Measurements from ENCODE around the gene SPACA4. TPM values are rescaled to one million over a fixed set of nuclear protein-coding genes. Genes with fewer than 3 reads are reported as not detected.

SPACA4 gene
- total RNA-seq, 3 donors from 2014 or later = not detected

DNA sequence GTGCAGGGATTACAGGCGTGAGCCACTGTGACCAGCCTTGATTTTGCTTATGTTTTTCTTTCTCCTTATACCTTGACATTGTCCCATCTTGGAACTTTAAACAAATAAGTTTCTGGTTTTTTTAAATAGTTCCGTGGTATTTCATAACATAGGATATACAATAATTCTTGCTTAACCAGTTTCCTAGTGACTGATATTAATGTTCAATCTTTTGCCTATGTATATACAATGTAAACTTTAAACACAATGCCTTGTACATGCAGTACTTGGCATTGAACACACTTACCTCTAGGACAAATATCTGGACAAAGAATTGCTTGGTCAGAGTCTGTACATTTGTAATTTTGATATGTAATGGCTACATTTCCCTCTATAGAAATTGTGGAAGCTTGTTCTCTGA is 24.4 kb upstream of the SPACA4 start:
- Mint-ChIP-seq H3K36me3 (ENCODE audit: insufficient read depth) (no peaks in the 10 kb centered on the region), H3K27me3 (ENCODE audit: low read depth) (peaks cover 6% of the 10 kb centered on the region), H3K9me3 (peaks cover 3% of the 10 kb centered on the region), H3K4me3 (no peak overlapping the region), H3K4me1 (ENCODE audit: low read depth) (peaks cover 4% of the 10 kb centered on the region)
- no peak for ATAC-seq
- no peak for DNase-seq

DNA sequence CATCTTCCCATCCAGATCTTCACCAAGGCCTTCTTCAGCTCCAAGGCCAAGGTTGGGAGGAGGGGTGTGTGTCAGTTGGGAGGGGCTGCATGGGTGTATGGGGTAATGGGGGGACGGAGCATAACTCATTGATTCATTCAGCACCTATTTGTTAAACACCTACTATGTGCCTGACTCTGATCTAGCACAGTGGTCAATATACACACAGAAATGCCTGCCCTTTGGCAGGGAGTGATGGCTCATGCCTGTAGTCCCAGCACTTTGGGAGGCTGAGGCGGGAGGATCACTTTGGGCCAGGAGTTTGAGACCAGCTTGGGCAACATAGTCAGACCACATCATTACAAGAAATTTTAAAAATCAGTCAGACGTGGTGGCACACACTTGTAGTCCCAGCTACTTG is 19.2 kb upstream of the SPACA4 start:
- Mint-ChIP-seq H3K27me3 (ENCODE audit: low read depth) (peaks cover 6% of the 10 kb centered on the region), H3K4me1 (ENCODE audit: low read depth) (peaks cover 18% of the 10 kb centered on the region), H3K4me3 (no peak overlapping the region), H3K36me3 (ENCODE audit: insufficient read depth) (no peaks in the 10 kb centered on the region), H3K9me3 (peaks cover 3% of the 10 kb centered on the region)
- DNase-seq (no peak), ATAC-seq (no peak)

DNA sequence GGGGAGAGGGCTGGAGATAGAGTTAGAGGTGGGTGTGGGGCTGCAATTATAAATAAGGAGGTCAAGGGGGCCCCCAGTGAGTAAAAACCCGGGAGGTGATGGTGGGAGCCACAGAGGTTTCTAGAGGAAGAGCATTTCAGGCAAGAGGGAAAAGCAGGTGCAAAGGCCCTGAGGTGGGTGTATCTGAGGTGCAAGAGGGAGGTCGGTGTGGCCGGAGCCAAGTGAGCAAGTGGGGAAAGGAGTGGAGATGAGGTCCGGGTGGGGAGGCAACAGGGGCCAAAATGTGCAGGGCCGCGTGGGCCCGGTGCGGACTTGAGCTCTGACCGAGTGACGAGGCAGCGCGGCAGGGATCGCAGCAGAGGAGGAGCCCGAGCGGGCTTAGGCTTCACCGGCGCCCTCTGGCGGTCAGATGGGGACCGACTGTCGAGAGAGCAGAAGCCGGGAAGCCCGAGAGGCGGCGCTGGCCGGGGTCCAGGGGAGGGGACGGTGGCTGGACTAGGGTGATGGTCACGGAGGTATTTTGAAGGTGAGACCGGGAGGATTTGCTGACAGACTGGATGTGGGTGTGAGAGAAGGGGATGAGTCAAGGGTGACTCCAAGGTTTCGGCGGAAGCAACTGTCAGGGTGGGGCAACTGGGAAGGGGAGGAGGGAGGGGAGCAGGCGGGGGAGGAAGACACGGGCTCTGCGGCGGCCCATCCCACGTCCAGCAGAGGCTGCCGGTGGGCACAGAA is 17.7 kb upstream of the SPACA4 start:
- H3K36me3 Mint-ChIP-seq (ENCODE audit: insufficient read depth) = no peaks in the 10 kb centered on the region
- H3K9me3 Mint-ChIP-seq = peaks cover 3% of the 10 kb centered on the region
- peaks cover 18% of the 10 kb centered on the region for H3K4me1 Mint-ChIP-seq (ENCODE audit: low read depth)
- DNase-seq = peak; percentile 85
- peaks cover 6% of the 10 kb centered on the region for H3K27me3 Mint-ChIP-seq (ENCODE audit: low read depth)
- H3K4me3 Mint-ChIP-seq = peak overlapping the region; percentile 73
- peak; percentile 84 to 91 for ATAC-seq

DNA sequence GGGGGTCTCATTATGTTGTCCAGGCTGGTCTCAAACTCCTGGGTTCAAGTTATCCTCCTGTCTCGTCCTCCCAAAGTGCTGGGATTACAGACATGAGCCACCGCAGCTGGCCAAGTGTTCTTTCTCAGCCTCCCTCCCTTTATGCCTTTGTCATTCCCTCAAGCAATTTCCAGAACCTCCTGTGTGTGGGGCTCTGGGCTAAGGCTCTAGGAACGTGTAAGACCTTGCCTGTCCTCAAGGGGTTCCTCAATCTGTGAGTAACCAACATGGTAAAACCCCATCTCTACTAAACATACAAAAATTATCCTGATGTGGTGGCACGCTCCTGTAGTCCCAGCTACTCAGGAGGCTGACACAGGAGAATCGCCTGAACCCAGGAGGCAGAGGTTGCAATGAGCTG is 15.5 kb upstream of the SPACA4 start:
- no peak overlapping the region for H3K4me3 Mint-ChIP-seq
- H3K4me1 Mint-ChIP-seq (ENCODE audit: low read depth) = peaks cover 16% of the 10 kb centered on the region
- no peaks in the 10 kb centered on the region for H3K27me3 Mint-ChIP-seq (ENCODE audit: low read depth)
- H3K9me3 Mint-ChIP-seq = no peaks in the 10 kb centered on the region
- no peak for DNase-seq
- H3K36me3 Mint-ChIP-seq (ENCODE audit: insufficient read depth) = no peaks in the 10 kb centered on the region
- no peak for ATAC-seq

DNA sequence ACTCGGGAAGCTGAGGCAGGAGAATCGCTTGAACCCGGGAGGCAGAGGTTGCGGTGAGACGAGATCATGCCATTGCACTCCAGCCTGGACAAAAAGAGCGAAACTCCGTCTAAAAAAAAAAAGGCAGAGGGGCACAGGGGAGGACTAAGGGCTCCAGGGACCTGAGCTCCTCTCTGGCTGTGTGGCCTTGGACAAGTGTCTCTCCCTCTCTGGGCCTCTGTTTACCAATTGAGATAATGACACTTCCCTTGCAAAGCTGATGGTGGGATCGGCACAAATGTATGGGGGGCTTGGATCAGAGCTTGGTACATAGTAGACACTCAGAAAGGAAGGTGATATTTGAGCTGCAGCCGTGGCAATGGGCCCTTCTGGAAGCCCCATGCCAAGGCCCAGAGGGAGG is 11.4 kb upstream of the SPACA4 start:
- Mint-ChIP-seq H3K9me3 (no peaks in the 10 kb centered on the region), H3K4me3 (peak overlapping the region; percentile 9), H3K4me1 (ENCODE audit: low read depth) (peaks cover 12% of the 10 kb centered on the region), H3K36me3 (ENCODE audit: insufficient read depth) (no peaks in the 10 kb centered on the region), H3K27me3 (ENCODE audit: low read depth) (no peaks in the 10 kb centered on the region)
- ATAC-seq (no peak), DNase-seq (no peak)

DNA sequence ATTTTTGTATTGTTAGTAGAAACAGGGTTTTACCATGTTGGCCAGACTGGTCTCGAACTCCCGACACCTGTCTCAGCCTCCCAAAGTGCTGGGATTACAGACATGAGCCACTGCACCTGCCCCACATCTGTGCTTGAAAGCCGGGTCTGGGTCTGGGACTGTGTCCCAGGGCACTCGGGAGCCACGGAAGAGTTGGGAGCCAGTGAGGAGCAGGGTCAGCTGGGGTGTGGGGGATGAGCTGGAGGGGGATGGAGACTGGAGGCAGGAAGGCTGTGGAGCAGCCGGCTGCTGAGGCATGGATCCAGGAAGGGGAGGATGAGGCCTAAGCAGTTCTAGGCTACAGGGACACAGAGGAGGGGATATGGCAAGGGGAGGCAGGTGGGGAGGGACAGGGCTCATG is 10.7 kb upstream of the SPACA4 start:
- H3K9me3 Mint-ChIP-seq = no peaks in the 10 kb centered on the region
- no peaks in the 10 kb centered on the region for H3K27me3 Mint-ChIP-seq (ENCODE audit: low read depth)
- DNase-seq (no peak), ATAC-seq (no peak)
- H3K4me3 Mint-ChIP-seq = peak overlapping the region; percentile 23
- no peaks in the 10 kb centered on the region for H3K36me3 Mint-ChIP-seq (ENCODE audit: insufficient read depth)
- peaks cover 12% of the 10 kb centered on the region for H3K4me1 Mint-ChIP-seq (ENCODE audit: low read depth)

DNA sequence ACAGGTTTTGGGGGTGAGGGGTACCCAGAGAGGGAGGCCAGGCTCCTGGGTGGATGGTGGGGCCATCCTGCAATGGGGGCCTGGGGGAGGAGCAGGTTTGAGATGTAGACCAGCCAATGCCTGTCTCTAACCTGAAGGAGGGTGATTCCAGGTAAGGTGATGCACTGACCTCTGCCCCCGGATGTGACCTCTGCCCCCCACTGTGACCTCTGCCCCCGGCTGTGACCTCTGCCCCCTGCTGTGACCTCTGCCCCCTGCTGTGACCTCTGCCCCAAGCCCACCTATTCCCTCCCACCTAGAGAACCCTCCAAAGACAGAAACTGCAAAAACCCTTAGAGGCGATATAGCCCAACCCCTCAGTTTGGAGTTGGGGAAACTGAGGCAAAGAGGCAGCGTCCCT is 10.3 kb upstream of the SPACA4 start:
- no peak for DNase-seq
- no peak overlapping the region for H3K4me3 Mint-ChIP-seq
- H3K36me3 Mint-ChIP-seq (ENCODE audit: insufficient read depth) = no peaks in the 10 kb centered on the region
- peaks cover 12% of the 10 kb centered on the region for H3K4me1 Mint-ChIP-seq (ENCODE audit: low read depth)
- H3K9me3 Mint-ChIP-seq = no peaks in the 10 kb centered on the region
- no peaks in the 10 kb centered on the region for H3K27me3 Mint-ChIP-seq (ENCODE audit: low read depth)
- ATAC-seq = no peak

DNA sequence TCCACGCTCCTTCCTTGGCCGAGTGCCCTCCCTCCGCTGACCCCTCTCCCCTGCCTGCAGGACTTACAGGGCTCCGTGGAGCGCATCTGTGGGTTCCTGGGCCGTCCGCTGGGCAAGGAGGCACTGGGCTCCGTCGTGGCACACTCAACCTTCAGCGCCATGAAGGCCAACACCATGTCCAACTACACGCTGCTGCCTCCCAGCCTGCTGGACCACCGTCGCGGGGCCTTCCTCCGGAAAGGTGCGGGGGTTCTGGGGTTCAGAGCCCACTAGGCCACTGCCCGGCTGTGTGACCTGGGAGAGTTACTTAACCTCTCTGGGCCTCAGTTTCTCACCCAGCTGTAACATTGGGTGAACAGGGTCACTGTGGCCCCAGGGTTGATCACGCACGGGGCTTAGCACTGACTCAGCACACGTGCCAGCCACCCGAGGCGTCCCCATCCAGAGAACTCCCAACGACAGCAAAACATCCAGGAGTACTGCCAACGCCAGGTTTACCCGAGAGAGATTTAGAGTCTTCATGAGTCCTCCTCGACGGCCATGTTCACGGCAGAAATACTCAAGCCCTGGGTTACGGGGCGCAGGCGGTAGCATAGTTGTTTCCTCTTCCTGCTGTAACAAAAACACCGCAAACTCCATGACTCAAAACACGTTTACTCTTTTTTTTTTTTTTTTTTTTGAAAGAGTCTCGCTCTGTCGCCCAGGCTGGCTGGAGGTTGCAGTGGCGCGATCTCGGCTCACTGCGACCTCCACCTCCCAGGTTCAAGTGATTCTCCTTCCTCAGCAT is 9.7 kb upstream of the SPACA4 start:
- H3K36me3 Mint-ChIP-seq (ENCODE audit: insufficient read depth) = no peaks in the 10 kb centered on the region
- peaks cover 10% of the 10 kb centered on the region for H3K4me1 Mint-ChIP-seq (ENCODE audit: low read depth)
- H3K27me3 Mint-ChIP-seq (ENCODE audit: low read depth) = no peaks in the 10 kb centered on the region
- DNase-seq (no peak), ATAC-seq (peak; percentile 65 to 84)
- H3K4me3 Mint-ChIP-seq = peak overlapping the region; percentile 67
- H3K9me3 Mint-ChIP-seq = no peaks in the 10 kb centered on the region

DNA sequence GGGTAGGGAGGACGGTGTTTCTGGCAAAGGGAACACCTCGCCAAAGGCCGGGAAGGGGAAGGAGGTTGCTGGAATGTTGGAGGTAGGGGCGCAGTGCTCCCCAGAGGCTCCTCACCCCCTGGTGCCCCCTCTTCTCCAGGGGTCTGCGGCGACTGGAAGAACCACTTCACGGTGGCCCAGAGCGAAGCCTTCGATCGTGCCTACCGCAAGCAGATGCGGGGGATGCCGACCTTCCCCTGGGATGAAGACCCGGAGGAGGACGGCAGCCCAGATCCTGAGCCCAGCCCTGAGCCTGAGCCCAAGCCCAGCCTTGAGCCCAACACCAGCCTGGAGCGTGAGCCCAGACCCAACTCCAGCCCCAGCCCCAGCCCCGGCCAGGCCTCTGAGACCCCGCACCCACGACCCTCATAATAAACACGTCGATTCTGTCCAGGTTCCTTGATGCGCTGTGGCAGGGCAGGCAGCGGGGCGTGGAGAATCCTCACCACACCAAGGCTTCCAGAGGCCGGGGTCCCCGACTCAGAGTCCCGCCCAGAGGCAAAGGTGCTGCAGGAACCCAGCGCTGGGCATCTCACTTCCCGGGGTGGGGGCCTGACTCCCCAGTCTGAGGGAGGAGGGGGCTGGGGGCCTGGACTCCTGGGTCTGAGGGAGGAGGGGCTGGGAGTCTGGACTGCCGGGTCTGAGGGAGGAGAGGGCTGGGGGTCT is 7.4 kb upstream of the SPACA4 start:
- ATAC-seq (no peak), DNase-seq (no peak)
- H3K4me1 Mint-ChIP-seq (ENCODE audit: low read depth) = peaks cover 7% of the 10 kb centered on the region
- no peaks in the 10 kb centered on the region for H3K36me3 Mint-ChIP-seq (ENCODE audit: insufficient read depth)
- no peaks in the 10 kb centered on the region for H3K9me3 Mint-ChIP-seq
- no peak overlapping the region for H3K4me3 Mint-ChIP-seq
- no peaks in the 10 kb centered on the region for H3K27me3 Mint-ChIP-seq (ENCODE audit: low read depth)

DNA sequence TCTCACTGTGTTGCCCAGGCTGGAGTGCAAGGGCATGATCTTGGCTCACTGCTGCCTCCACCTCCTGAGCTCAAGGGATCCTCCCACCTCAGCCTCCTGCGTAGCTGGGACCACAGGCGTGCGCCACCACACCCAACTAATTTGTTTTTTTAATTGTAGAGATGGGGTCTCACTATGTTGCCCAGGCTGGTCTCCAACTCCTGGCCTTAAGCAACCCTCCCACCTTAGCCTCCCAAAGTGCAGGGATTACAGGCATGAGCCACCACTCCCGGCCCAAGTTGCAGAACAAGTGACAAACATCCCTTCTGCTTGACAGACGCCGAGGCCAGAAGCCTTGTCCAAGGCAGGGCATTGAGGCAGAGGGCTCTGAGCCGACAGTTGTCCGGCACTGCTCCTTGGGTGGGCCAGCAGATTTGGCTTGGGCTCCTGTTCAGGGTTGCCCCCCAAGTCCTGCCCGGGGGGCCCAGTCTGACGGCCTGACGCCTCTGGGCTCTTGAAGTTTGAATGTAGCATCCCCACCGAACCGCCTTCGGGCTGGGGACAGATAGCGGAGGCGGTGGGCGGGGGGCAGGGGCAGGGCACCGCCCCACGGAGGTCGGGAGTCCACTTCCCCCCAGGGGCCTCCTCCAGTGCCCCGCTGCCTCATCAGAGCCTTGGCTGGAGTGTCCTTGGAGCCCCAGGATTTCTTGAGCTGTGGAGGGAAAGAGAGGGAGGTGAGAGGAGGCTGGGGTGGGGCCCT is 5.7 kb upstream of the SPACA4 start:
- Mint-ChIP-seq H3K9me3 (no peaks in the 10 kb centered on the region), H3K4me3 (no peak overlapping the region), H3K27me3 (ENCODE audit: low read depth) (no peaks in the 10 kb centered on the region), H3K36me3 (ENCODE audit: insufficient read depth) (no peaks in the 10 kb centered on the region), H3K4me1 (ENCODE audit: low read depth) (peaks cover 5% of the 10 kb centered on the region)
- ATAC-seq (no peak), DNase-seq (no peak)

DNA sequence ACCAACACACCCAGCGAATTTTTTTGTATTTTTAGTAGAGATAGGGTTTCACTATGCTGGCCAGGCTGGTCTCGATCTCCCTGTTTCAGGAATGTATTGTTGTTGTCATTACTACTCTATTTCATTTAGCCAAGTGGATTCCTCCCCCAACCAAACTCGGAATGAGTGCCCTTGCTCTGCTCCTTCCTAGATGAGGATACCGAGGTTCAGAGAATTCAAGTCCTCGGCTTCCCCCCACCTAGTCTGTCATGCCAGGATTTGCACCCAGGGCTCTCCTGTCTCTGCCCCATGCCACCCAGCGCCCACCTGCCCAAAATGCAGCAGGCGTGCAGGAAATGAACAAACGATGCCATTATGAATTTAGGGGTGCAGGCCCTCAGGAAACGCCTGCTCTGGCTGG is 3.5 kb upstream of the SPACA4 start:
- Mint-ChIP-seq H3K9me3 (no peaks in the 10 kb centered on the region), H3K4me3 (no peak overlapping the region), H3K36me3 (ENCODE audit: insufficient read depth) (no peaks in the 10 kb centered on the region), H3K4me1 (ENCODE audit: low read depth) (no peaks in the 10 kb centered on the region), H3K27me3 (ENCODE audit: low read depth) (no peaks in the 10 kb centered on the region)
- no peak for ATAC-seq
- no peak for DNase-seq

DNA sequence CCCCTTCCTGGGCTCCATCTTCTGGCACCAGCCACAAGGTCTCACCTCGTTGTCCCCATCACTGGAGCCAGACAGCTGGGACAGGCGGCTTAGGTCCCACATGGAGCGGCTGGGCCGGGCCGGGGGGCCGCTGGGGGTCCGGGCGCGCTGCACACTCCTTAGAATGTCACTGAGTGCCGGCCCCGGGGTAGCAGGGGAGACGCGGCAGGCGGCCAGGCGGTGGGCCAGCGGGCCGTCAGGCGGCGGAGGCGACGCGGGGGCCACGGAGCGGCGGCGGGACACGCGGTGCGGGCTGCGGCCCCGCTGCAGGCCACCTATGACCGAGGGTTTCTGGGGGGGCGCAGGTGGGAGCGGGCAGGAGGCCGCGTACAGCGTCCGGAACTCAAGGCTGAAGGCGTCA is 3.1 kb upstream of the SPACA4 start:
- no peaks in the 10 kb centered on the region for H3K4me1 Mint-ChIP-seq (ENCODE audit: low read depth)
- ATAC-seq = no peak
- no peaks in the 10 kb centered on the region for H3K36me3 Mint-ChIP-seq (ENCODE audit: insufficient read depth)
- no peak overlapping the region for H3K4me3 Mint-ChIP-seq
- H3K9me3 Mint-ChIP-seq = no peaks in the 10 kb centered on the region
- DNase-seq = no peak
- no peaks in the 10 kb centered on the region for H3K27me3 Mint-ChIP-seq (ENCODE audit: low read depth)

DNA sequence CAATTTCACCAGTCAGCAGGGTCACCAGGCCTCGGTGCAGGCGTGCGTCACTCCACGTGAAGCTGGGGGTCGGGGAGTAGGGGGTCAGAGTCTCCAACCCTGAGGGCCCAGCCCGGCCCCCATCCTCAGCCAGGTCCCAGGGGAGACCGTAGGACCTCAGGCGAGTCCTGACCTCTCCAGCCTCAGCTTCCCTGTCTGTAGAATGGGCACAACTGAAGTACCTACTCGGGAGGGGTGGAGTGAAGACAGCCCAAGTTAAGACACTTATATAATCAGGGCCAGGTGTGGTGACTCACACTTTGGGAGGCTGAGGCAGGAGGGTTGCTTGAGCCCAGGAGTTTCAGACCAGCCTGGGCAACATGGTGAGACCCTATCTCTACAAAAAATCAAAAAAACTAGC is 2.7 kb upstream of the SPACA4 start:
- ATAC-seq (no peak), DNase-seq (no peak)
- Mint-ChIP-seq H3K4me1 (ENCODE audit: low read depth) (peaks cover 2% of the 10 kb centered on the region), H3K27me3 (ENCODE audit: low read depth) (no peaks in the 10 kb centered on the region), H3K4me3 (no peak overlapping the region), H3K36me3 (ENCODE audit: insufficient read depth) (no peaks in the 10 kb centered on the region), H3K9me3 (no peaks in the 10 kb centered on the region)

DNA sequence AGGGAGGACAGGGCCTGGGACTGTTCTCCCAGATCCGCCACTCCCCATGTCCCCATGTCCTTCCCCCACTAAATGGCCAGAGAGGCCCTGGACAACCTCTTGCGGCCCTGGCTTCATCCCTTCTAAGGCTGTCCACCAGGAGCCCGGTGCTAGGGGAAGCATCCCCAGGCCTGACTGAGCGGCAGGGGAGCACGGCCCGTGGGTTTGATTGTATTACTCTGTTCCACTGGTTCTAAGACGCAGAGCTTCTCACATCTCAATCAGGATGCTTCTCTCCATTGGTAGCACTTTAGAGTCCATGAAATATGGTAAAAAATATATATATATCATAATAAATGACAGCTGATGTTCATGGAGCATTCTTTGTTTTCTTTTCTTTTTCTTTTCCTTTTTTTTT is 815 bp downstream of the SPACA4 start:
- H3K9me3 Mint-ChIP-seq = no peaks in the 10 kb centered on the region

More for the DNA sequence above, 815 bp downstream of the SPACA4 start:
- Mint-ChIP-seq H3K36me3 (ENCODE audit: insufficient read depth) (no peaks in the 10 kb centered on the region), H3K27me3 (ENCODE audit: low read depth) (no peaks in the 10 kb centered on the region), H3K4me3 (no peak overlapping the region), H3K4me1 (ENCODE audit: low read depth) (peaks cover 3% of the 10 kb centered on the region)
- ATAC-seq (no peak), DNase-seq (no peak)

Measured in activated T-cell treated with anti-CD3 and anti-CD28 coated beads, Interleukin-2, amount 50 U/mL, for 4 hours (primary cell).